22Rv1 (cell line): ENCODE results near the gene METTL2B.
"Not testable (repeated sequence)": the region's sequence is repeated elsewhere in the genome, so short reads cannot be mapped to it uniquely, and the experiment has no call there.

ENCODE experiments used
- ZFX ChIP-seq: fragments of 450-650 bp; IDR thresholded peaks from 2 replicates; pipeline ENCODE4 v1.6.1; 2017; ENCODE audit warnings: antibody characterized with exemption, borderline replicate concordance
- TF ChIP-seq, protein P1 (sequence below): fragments of 450-650 bp; IDR thresholded peaks from 2 replicates; pipeline ENCODE4 v1.5.1; 2017; ENCODE audit warnings: mild to moderate bottlenecking

DNA sequence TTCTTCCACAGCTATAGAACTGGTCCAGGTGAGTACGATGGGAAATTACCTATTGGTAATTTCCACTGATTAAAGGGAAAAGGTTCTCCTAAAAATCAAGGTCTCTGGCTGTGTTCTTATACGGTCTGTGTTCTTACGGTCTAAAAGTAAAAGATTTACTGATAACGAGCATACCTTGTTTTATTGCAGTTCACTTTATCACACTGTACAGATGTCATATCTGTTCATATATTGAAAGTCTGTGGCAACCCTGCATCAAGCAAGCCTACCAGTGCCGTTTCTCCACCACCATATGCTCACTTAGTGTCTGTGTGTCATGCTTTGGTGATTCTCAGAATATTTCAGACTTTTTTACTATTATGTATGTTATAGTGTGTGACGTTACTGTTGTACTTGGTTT, 11.6 kb downstream of the METTL2B start:
- TF ChIP-seq, protein P1, sequence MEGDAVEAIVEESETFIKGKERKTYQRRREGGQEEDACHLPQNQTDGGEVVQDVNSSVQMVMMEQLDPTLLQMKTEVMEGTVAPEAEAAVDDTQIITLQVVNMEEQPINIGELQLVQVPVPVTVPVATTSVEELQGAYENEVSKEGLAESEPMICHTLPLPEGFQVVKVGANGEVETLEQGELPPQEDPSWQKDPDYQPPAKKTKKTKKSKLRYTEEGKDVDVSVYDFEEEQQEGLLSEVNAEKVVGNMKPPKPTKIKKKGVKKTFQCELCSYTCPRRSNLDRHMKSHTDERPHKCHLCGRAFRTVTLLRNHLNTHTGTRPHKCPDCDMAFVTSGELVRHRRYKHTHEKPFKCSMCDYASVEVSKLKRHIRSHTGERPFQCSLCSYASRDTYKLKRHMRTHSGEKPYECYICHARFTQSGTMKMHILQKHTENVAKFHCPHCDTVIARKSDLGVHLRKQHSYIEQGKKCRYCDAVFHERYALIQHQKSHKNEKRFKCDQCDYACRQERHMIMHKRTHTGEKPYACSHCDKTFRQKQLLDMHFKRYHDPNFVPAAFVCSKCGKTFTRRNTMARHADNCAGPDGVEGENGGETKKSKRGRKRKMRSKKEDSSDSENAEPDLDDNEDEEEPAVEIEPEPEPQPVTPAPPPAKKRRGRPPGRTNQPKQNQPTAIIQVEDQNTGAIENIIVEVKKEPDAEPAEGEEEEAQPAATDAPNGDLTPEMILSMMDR, result not testable (repeated sequence)
- not testable (repeated sequence) for TF ChIP-seq ZFX
